ENCODE data around the gene TNK1. TPM values are rescaled to one million over a fixed set of nuclear protein-coding genes. Genes with fewer than 3 reads are reported as not detected.

Gene TNK1
- total and polyA plus RNA-seq, 4 experiments from 2014 or later, result 1.7 to 15.9 (median 8.0) TPM

Other genes starting within 250 kb of the TNK1 start
Only the 30 nearest of the 38 such genes appear.
- 1 to 10 TPM; 7.2 to 7.6 TPM for gene DLG4, start 161.3 kb upstream of the TNK1 start, total RNA-seq
- gene DLG4, start 161.3 kb upstream of the TNK1 start, polyA plus RNA-seq, result under 1 TPM; 0.44 to 0.50 TPM
- 100 to 1,000 TPM; 340 to 342 TPM for gene ACADVL, start 161.2 kb upstream of the TNK1 start, total RNA-seq
- gene ACADVL, start 161.2 kb upstream of the TNK1 start, polyA plus RNA-seq, result 100 to 1,000 TPM; 110 to 118 TPM
- 10 to 100 TPM; 75.1 to 76.8 TPM for gene DVL2, start 146.6 kb upstream of the TNK1 start, total RNA-seq
- gene DVL2, start 146.6 kb upstream of the TNK1 start, polyA plus RNA-seq, result 10 to 100 TPM; 22.0 to 23.7 TPM
- 10 to 100 TPM; 45.8 to 55.8 TPM for gene PHF23, start 141.6 kb upstream of the TNK1 start, total RNA-seq
- gene PHF23, start 141.6 kb upstream of the TNK1 start, polyA plus RNA-seq, result 10 to 100 TPM; 11.4 to 29.8 TPM
- 100 to 1,000 TPM; 324 to 327 TPM for gene GABARAP, start 138.6 kb upstream of the TNK1 start, total RNA-seq
- 100 to 1,000 TPM; 741 to 896 TPM for gene GABARAP, start 138.6 kb upstream of the TNK1 start, polyA plus RNA-seq
- gene CTDNEP1, start 129.4 kb upstream of the TNK1 start, total RNA-seq, result 100 to 1,000 TPM; 145 to 157 TPM
- gene CTDNEP1, start 129.4 kb upstream of the TNK1 start, polyA plus RNA-seq, result 10 to 100 TPM; 42.4 to 59.1 TPM
- gene ELP5, start 128.9 kb upstream of the TNK1 start, total RNA-seq, result 10 to 100 TPM; 29.8 to 30.9 TPM
- gene ELP5, start 128.9 kb upstream of the TNK1 start, polyA plus RNA-seq, result 10 to 100 TPM; 68.0 to 71.3 TPM
- 1 to 10 TPM in 1 of 2 experiments, under 1 TPM in 1; 0.39 to 1.0 TPM for gene CLDN7, start 118.6 kb upstream of the TNK1 start, total RNA-seq
- gene CLDN7, start 118.6 kb upstream of the TNK1 start, polyA plus RNA-seq, result 1 to 10 TPM; 1.0 to 3.1 TPM
- not detected for gene SLC2A4, start 99.4 kb upstream of the TNK1 start, total RNA-seq
- not detected for gene SLC2A4, start 99.4 kb upstream of the TNK1 start, polyA plus RNA-seq
- under 1 TPM; 0.26 to 0.39 TPM for gene YBX2, start 86.5 kb upstream of the TNK1 start, total RNA-seq
- not detected for gene YBX2, start 86.5 kb upstream of the TNK1 start, polyA plus RNA-seq
- 100 to 1,000 TPM; 240 to 244 TPM for gene EIF5A, start 73.5 kb upstream of the TNK1 start, total RNA-seq
- gene EIF5A, start 73.5 kb upstream of the TNK1 start, polyA plus RNA-seq, result 100 to 1,000 TPM; 230 to 850 TPM
- 100 to 1,000 TPM; 127 to 132 TPM for gene GPS2, start 65.7 kb upstream of the TNK1 start, total RNA-seq
- 100 to 1,000 TPM; 101 to 120 TPM for gene GPS2, start 65.7 kb upstream of the TNK1 start, polyA plus RNA-seq
- 10 to 100 TPM; 73.8 to 81.6 TPM for gene NEURL4, start 51.8 kb upstream of the TNK1 start, total RNA-seq
- gene NEURL4, start 51.8 kb upstream of the TNK1 start, polyA plus RNA-seq, result 1 to 10 TPM in 1 of 2 donors, under 1 TPM in 1; 0.97 to 2.4 TPM
- 100 to 1,000 TPM; 507 to 516 TPM for gene ACAP1, start 44.6 kb upstream of the TNK1 start, total RNA-seq
- gene ACAP1, start 44.6 kb upstream of the TNK1 start, polyA plus RNA-seq, result 100 to 1,000 TPM; 261 to 264 TPM
- gene KCTD11, start 28.9 kb upstream of the TNK1 start, total RNA-seq, result 1 to 10 TPM; 3.5 to 4.3 TPM
- 1 to 10 TPM in 1 of 2 donors, under 1 TPM in 1; 0.33 to 1.8 TPM for gene KCTD11, start 28.9 kb upstream of the TNK1 start, polyA plus RNA-seq
- not detected for gene TMEM95, start 25.9 kb upstream of the TNK1 start, total RNA-seq
- gene TMEM95, start 25.9 kb upstream of the TNK1 start, polyA plus RNA-seq, result not detected
- gene PLSCR3, start 13.4 kb downstream of the TNK1 start, total RNA-seq, result 10 to 100 TPM; 90.3 to 91.9 TPM
- gene PLSCR3, start 13.4 kb downstream of the TNK1 start, polyA plus RNA-seq, result 100 to 1,000 TPM; 174 to 242 TPM
- 10 to 100 TPM; 35.4 to 38.3 TPM for gene TMEM256, start 23.0 kb downstream of the TNK1 start, total RNA-seq
- 10 to 100 TPM; 49.9 to 51.1 TPM for gene TMEM256, start 23.0 kb downstream of the TNK1 start, polyA plus RNA-seq
- 1 to 10 TPM; 8.8 to 9.8 TPM for gene NLGN2, start 26.8 kb downstream of the TNK1 start, total RNA-seq
- under 1 TPM in 1 of 2 donors, not detected in 1; 0.08 TPM for gene NLGN2, start 26.8 kb downstream of the TNK1 start, polyA plus RNA-seq
- not detected for gene SPEM1, start 39.2 kb downstream of the TNK1 start, total RNA-seq
- gene SPEM1, start 39.2 kb downstream of the TNK1 start, polyA plus RNA-seq, result not detected
- not detected for gene SPEM2, start 44.5 kb downstream of the TNK1 start, total RNA-seq
- not detected for gene SPEM2, start 44.5 kb downstream of the TNK1 start, polyA plus RNA-seq
- gene SPEM3, start 47.8 kb downstream of the TNK1 start, total RNA-seq, result not detected
- gene SPEM3, start 47.8 kb downstream of the TNK1 start, polyA plus RNA-seq, result not detected
- 10 to 100 TPM; 20.8 to 21.8 TPM for gene TMEM102, start 54.3 kb downstream of the TNK1 start, total RNA-seq
- gene TMEM102, start 54.3 kb downstream of the TNK1 start, polyA plus RNA-seq, result 10 to 100 TPM; 14.6 to 29.2 TPM
- gene FGF11, start 58.4 kb downstream of the TNK1 start, total RNA-seq, result 1 to 10 TPM; 2.7 to 3.3 TPM
- gene FGF11, start 58.4 kb downstream of the TNK1 start, polyA plus RNA-seq, result under 1 TPM in 1 of 2 donors, not detected in 1; 0.14 TPM
- gene CHRNB1, start 64.0 kb downstream of the TNK1 start, total RNA-seq, result 1 to 10 TPM; 9.1 to 9.5 TPM
- gene CHRNB1, start 64.0 kb downstream of the TNK1 start, polyA plus RNA-seq, result 10 to 100 TPM; 24.1 to 29.2 TPM
- gene ZBTB4, start 98.5 kb downstream of the TNK1 start, total RNA-seq, result 10 to 100 TPM; 75.2 to 75.7 TPM
- gene ZBTB4, start 98.5 kb downstream of the TNK1 start, polyA plus RNA-seq, result 10 to 100 TPM in 1 of 2 donors, 1 to 10 TPM in 1; 4.6 to 21.2 TPM
- gene SLC35G6, start 100.4 kb downstream of the TNK1 start, total RNA-seq, result not detected
- gene SLC35G6, start 100.4 kb downstream of the TNK1 start, polyA plus RNA-seq, result not detected
- gene POLR2A, start 103.3 kb downstream of the TNK1 start, total RNA-seq, result 100 to 1,000 TPM; 178 to 191 TPM
- gene POLR2A, start 103.3 kb downstream of the TNK1 start, polyA plus RNA-seq, result 10 to 100 TPM in 1 of 2 donors, 1 to 10 TPM in 1; 8.6 to 76.2 TPM
- gene TNFSF12, start 168.0 kb downstream of the TNK1 start, total RNA-seq, result 10 to 100 TPM; 45.1 to 52.2 TPM
- gene TNFSF12, start 168.0 kb downstream of the TNK1 start, polyA plus RNA-seq, result 10 to 100 TPM; 45.8 to 72.8 TPM
- gene TNFSF13, start 177.7 kb downstream of the TNK1 start, total RNA-seq, result 1 to 10 TPM; 2.9 to 3.8 TPM
- under 1 TPM in 1 of 2 donors, not detected in 1; 0.68 TPM for gene TNFSF13, start 177.7 kb downstream of the TNK1 start, polyA plus RNA-seq

All from CD4-positive, alpha-beta memory T cell (primary cell).